ENCODE measurements around the gene PTPRD.

PTPRD gene

GRCh38 chr9:9881692-9882091 lies 731.1 kb downstream of the PTPRD start:
- CTCF ChIA-PET: no interaction called here
- no peak for TF ChIP-seq ZNF549 (tag by site-specific recombination; IDR thresholded peaks at IDR 0.05)

GRCh38 chr9:9874270-9874669 lies 738.5 kb downstream of the PTPRD start:
- H3K4me1 ChIP-seq (ENCODE audit: control insufficient read depth, insufficient read depth, low read length): no peaks in the 10 kb centered on the region
- POLR2A ChIA-PET: no interaction called here
- CTCF ChIA-PET: no interaction called here
- H3K27ac ChIP-seq (ENCODE audit: extremely low read depth, low read depth, low read length): no peak overlapping the region
- no peaks in the 10 kb centered on the region for H3K36me3 ChIP-seq (ENCODE audit: control insufficient read depth in 2 of 2, insufficient read depth in 1 of 2, low read length in 2 of 2)
- no peaks in the 10 kb centered on the region for H3K9me3 ChIP-seq (ENCODE audit: control insufficient read depth, insufficient read depth, low read depth, low read length)
- TF ChIP-seq FEZF1 (tag by site-specific recombination; IDR thresholded peaks at IDR 0.05) (no peak), ZNF2 (tag by site-specific recombination; IDR thresholded peaks at IDR 0.05) (no peak), KLF8 (tag by site-specific recombination; IDR thresholded peaks at IDR 0.05) (no peak), ZNF274 (IDR thresholded peaks at IDR 0.05; ENCODE audit: low read length) (no peak), ZNF274 (tag by site-specific recombination; IDR thresholded peaks at IDR 0.05; ENCODE audit: borderline replicate concordance) (no peak), ZNF792 (tag by site-specific recombination; IDR thresholded peaks at IDR 0.05) (no peak), SALL2 (tag by site-specific recombination; IDR thresholded peaks at IDR 0.05; ENCODE audit: borderline replicate concordance) (no peak), ZNF704 (tag by site-specific recombination; IDR thresholded peaks at IDR 0.05) (no peak), ZNF302 (tag by site-specific recombination; IDR thresholded peaks at IDR 0.05; ENCODE audit: low read depth) (no peak), ZBTB20 (tag by site-specific recombination; IDR thresholded peaks at IDR 0.05) (no peak), ZNF157 (tag by site-specific recombination; IDR thresholded peaks at IDR 0.05) (no peak), ZNF184 (tag by site-specific recombination; IDR thresholded peaks at IDR 0.05) (no peak), ZNF223 (tag by site-specific recombination; IDR thresholded peaks at IDR 0.05) (no peak), ZNF488 (tag by site-specific recombination; IDR thresholded peaks at IDR 0.05) (no peak), HOXC10 (CRISPR knock-in tag; IDR thresholded peaks at IDR 0.05) (no peak), ZNF791 (tag by site-specific recombination; IDR thresholded peaks at IDR 0.05) (no peak), ZNF548 (tag by site-specific recombination; IDR thresholded peaks at IDR 0.05) (no peak)
- no peak overlapping the region for H3K4me3 ChIP-seq (ENCODE audit: low read depth, low read length)

More at GRCh38 chr9:9881692-9882091, 731.1 kb downstream of the PTPRD start:
- POLR2A ChIA-PET: no interaction called here
- no peak overlapping the region for H3K4me3 ChIP-seq (ENCODE audit: low read depth, low read length)
- no peaks in the 10 kb centered on the region for H3K9me3 ChIP-seq (ENCODE audit: control insufficient read depth, insufficient read depth, low read depth, low read length)
- H3K36me3 ChIP-seq (ENCODE audit: control insufficient read depth in 2 of 2, insufficient read depth in 1 of 2, low read length in 2 of 2): no peaks in the 10 kb centered on the region
- H3K27ac ChIP-seq (ENCODE audit: extremely low read depth, low read depth, low read length): no peak overlapping the region
- H3K4me1 ChIP-seq (ENCODE audit: control insufficient read depth, insufficient read depth, low read length): no peaks in the 10 kb centered on the region

- POLR2A ChIA-PET: no interaction called here
- TF ChIP-seq ZNF704 (tag by site-specific recombination; IDR thresholded peaks at IDR 0.05): no peak
- TF ChIP-seq ZNF768 (tag by site-specific recombination; IDR thresholded peaks at IDR 0.05): no peak
- TF ChIP-seq ZNF211 (tag by site-specific recombination; IDR thresholded peaks at IDR 0.05; ENCODE audit: low read depth): no peak
- no peak for TF ChIP-seq MZF1 (tag by site-specific recombination; IDR thresholded peaks at IDR 0.05; ENCODE audit: borderline replicate concordance)
- TF ChIP-seq ZNF530 (tag by site-specific recombination; IDR thresholded peaks at IDR 0.05; ENCODE audit: low read depth): no peak
- no peak for TF ChIP-seq TSHZ1 (tag by site-specific recombination; IDR thresholded peaks at IDR 0.05; ENCODE audit: borderline replicate concordance)
- TF ChIP-seq KLF1 (tag by site-specific recombination; IDR thresholded peaks at IDR 0.05): no peak
- TF ChIP-seq ZNF473 (tag by site-specific recombination; IDR thresholded peaks at IDR 0.05): no peak
Measured at GRCh38 chr9:9862235-9862810, 750.5 kb downstream of the PTPRD start.

More at GRCh38 chr9:9862235-9862810, 750.5 kb downstream of the PTPRD start:
- Histone ChIP-seq H3K36me3 (ENCODE audit: control insufficient read depth in 2 of 2, insufficient read depth in 1 of 2, low read length in 2 of 2) (no peaks in the 10 kb centered on the region), H3K4me1 (ENCODE audit: control insufficient read depth, insufficient read depth, low read length) (no peaks in the 10 kb centered on the region), H3K9me3 (ENCODE audit: control insufficient read depth, insufficient read depth, low read depth, low read length) (no peaks in the 10 kb centered on the region), H3K27ac (ENCODE audit: extremely low read depth, low read depth, low read length) (no peak overlapping the region), H3K4me3 (ENCODE audit: low read depth, low read length) (no peak overlapping the region)
- CTCF ChIA-PET: no interaction called here
